Right lobe of liver (tissue), 6 donors: ENCODE measurements around the gene P3H2. TPM values are rescaled to one million over a fixed set of nuclear protein-coding genes. Genes with fewer than 3 reads are reported as not detected.

ENCODE experiments used
- ATAC-seq, 4 donors: fragments of 200-7000 bp; cut with Tn5 transposase; one replicate each; pipeline ENCODE4 v1.9.1; 2020; ENCODE audit warnings: mild to moderate bottlenecking in 4 of 4, moderate library complexity in 4 of 4
- DNase-seq, 3 donors: peaks; one replicate each; pipeline ENCODE4 v3.0.0-alpha.2; 2020
- H3K27ac ChIP-seq, 3 donors: fragments of 200-600 bp; one replicate each; pipeline ENCODE4 v1.8.0; 2022
- H3K27me3 ChIP-seq, 2 donors: fragments of 200-600 bp; one replicate each; pipeline ENCODE4 v1.8.0; 2022
- H3K36me3 ChIP-seq, 4 donors: fragments of 200-600 bp; sonication (generic) in 1 of 4; one replicate each; pipeline versions ENCODE4 v1.5.1 to v1.8.0; 2017 to 2022; ENCODE audit warnings: control low read depth in 1 of 4
- H3K4me1 ChIP-seq, 4 donors: fragments of 200-600 bp; sonication (generic) in 1 of 4; one replicate each; pipeline versions ENCODE4 v1.5.1 to v1.8.0; 2017 to 2022; ENCODE audit warnings: control low read depth in 1 of 4
- H3K4me3 ChIP-seq, 3 donors: fragments of 200-600 bp; one replicate each; pipeline ENCODE4 v1.8.0; 2022
- H3K9me3 ChIP-seq, 4 donors: fragments of 200-600 bp; sonication (generic) in 1 of 4; one replicate each; pipeline versions ENCODE4 v1.5.1 to v1.8.0; 2017 to 2022; ENCODE audit warnings: control low read depth in 1 of 4
- POLR2A ChIP-seq: fragments of 450-650 bp; IDR thresholded peaks from one replicate; pipeline ENCODE4 v1.6.1; 2017; ENCODE audit warnings: antibody characterized with exemption, mild to moderate bottlenecking
- WGBS: methylation state at CpG from one replicate; pipeline ENCODE4 v1.1.6; 2018; ENCODE audit warnings: low coverage, low lambda C conversion rate; ENCODE audit not compliant: insufficient coverage; ENCODE audit errors: missing lambda C conversion rate; 5-methylcytosine and 5-hydroxymethylcytosine counted together
- intact Hi-C, 2 donors: fragments of 100-400 bp; cut with DNase I; formaldehyde crosslinking; loops; one replicate each; pipeline versions ENCODE4 v1.11.2 to v1.14.1; 2022
- total RNA-seq, 6 experiments: library from RNA; depleted of rRNA in 2 of 6; stranded (reverse); fragments of >200 nt in 2 of 6; fragmentation: NEBNext Ultra II Directional in 3 of 6; extraction: Animal tissue kit (Norgen Biotek cat#: 25700) in 3 of 6; gene quantifications; one replicate each; pipeline versions ENCODE4 v1.1.0 to v1.2.4, GENCODE V29; 2016 to 2023
- TF ChIP-seq, protein P1 (sequence below), 4 donors: fragments of 200-600 bp in 3 of 4; fragments of 450-650 bp in 1 of 4; IDR thresholded peaks; one replicate each; pipeline versions ENCODE4 v1.5.1 to v1.8.0; 2016 to 2022; ENCODE audit warnings: antibody characterized with exemption in 4 of 4, mild to moderate bottlenecking in 2 of 4
- donor health status: DM: no; HTN: yes; CAD: no.
- donor health status: DM: no; HTN: no; CAD: no.
- donor health status: DM: no; HTN: no; CAD: no.
- donor health status: DM: no; HTN: yes; CAD: no.
- donor health status: DM: no; HTN: yes; CAD: no.

Gene P3H2
- total RNA-seq, 6 experiments from 2014 or later: 3.2 to 8.7 (median 6.5) TPM

DNA sequence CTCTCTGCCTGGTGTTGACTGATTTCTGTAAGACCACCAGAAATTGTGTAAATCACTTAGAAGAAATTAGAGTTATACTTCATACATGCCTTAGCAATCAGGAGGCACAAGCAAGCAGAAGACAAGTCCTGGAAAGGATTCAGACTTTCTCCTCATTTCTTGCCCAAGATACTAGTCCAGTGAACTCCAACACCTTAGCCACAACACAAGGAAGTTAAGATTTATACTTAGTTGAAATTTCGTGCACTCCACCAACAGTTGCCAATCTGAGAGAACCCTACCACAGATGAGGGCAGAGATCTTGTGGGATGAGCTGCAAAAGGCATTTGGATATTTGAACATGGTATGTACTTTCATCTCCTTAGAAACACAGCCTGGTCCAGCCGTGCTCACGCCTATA is 2.3 kb downstream of the P3H2 start:
- peaks cover 0 to 4% (median 2%) of the 10 kb centered on the region in 4 donors for H3K4me1 ChIP-seq
- TF ChIP-seq POLR2A: no peak
- TF ChIP-seq, protein P1, sequence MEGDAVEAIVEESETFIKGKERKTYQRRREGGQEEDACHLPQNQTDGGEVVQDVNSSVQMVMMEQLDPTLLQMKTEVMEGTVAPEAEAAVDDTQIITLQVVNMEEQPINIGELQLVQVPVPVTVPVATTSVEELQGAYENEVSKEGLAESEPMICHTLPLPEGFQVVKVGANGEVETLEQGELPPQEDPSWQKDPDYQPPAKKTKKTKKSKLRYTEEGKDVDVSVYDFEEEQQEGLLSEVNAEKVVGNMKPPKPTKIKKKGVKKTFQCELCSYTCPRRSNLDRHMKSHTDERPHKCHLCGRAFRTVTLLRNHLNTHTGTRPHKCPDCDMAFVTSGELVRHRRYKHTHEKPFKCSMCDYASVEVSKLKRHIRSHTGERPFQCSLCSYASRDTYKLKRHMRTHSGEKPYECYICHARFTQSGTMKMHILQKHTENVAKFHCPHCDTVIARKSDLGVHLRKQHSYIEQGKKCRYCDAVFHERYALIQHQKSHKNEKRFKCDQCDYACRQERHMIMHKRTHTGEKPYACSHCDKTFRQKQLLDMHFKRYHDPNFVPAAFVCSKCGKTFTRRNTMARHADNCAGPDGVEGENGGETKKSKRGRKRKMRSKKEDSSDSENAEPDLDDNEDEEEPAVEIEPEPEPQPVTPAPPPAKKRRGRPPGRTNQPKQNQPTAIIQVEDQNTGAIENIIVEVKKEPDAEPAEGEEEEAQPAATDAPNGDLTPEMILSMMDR (IDR thresholded peaks at IDR 0.05): no peak
- H3K9me3 ChIP-seq: no peaks in the 10 kb centered on the region
- no peak overlapping the region for H3K27ac ChIP-seq
- no peaks in the 10 kb centered on the region for H3K27me3 ChIP-seq
- WGBS: 36% methylated on average over 3 of the region's 3 CpGs
- intact Hi-C loops: no loop called here
- H3K36me3 ChIP-seq: no peaks in the 10 kb centered on the region
- no peak overlapping the region for H3K4me3 ChIP-seq
- ATAC-seq (no peak), DNase-seq (no peak)

DNA sequence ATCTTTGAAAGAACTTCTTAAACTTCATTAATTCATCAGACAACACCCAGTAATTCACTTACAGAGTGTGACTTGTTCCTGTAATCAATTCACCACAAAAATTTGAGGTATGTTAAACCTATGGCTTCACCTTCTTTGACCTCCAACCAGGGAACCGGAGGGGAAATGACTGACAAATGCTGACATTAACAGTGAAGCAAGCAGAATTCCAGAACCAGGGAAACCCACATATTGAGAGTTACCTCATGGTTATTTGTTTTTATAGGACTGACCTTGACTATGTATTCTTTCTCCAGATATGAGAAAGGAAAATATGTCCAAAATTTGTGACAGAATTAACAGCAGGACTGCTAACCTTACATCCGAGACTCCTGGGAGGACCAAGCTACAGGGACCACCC is 2.7 kb downstream of the P3H2 start:
- no peaks in the 10 kb centered on the region for H3K27me3 ChIP-seq
- no peak overlapping the region for H3K27ac ChIP-seq
- 42% methylated on average over 2 of the region's 2 CpGs for WGBS
- no peak overlapping the region for H3K4me3 ChIP-seq
- DNase-seq: no peak
- no peak for ATAC-seq
- intact Hi-C loops: no loop called here
- peaks cover 0 to 4% (median 2%) of the 10 kb centered on the region in 4 donors for H3K4me1 ChIP-seq
- no peak for TF ChIP-seq POLR2A
- TF ChIP-seq, protein P1 (IDR thresholded peaks at IDR 0.05): no peak
- H3K36me3 ChIP-seq: no peaks in the 10 kb centered on the region
- H3K9me3 ChIP-seq: no peaks in the 10 kb centered on the region

DNA sequence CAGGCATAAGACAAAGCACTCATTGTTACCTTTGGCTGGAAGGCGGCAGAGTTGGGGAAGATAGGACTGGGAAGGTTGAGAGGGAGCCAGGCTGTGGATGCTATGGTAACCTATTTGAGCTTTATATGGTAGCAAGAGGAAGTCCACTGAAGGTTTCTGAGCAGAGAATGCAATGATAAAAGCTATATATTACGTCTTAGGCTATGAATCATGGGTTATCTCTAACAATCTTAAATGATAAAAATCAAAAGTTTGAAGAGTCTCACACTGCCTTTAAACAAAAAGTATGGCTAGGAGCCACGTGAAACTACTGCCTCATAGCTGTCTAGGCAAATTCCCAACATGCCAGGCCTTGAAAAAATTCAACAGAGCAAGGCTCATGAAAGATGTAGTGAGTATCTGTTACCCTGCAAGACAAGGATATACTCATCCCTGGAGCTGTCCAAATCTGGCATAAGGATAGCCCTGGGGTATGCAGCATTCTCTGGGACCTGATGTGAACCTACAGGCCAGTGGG is 4.1 kb downstream of the P3H2 start:
- intact Hi-C loops: no loop called here
- DNase-seq (no peak), ATAC-seq (no peak)
- TF ChIP-seq, protein P1 (IDR thresholded peaks at IDR 0.05): no peak
- TF ChIP-seq POLR2A: no peak
- H3K27me3 ChIP-seq: no peaks in the 10 kb centered on the region
- no peak overlapping the region for H3K4me3 ChIP-seq
- H3K27ac ChIP-seq: no peak overlapping the region
- 63% methylated on average over 3 of the region's 3 CpGs for WGBS
- H3K36me3 ChIP-seq: no peaks in the 10 kb centered on the region
- peaks cover 0 to 4% (median 2%) of the 10 kb centered on the region in 4 donors for H3K4me1 ChIP-seq
- H3K9me3 ChIP-seq: no peaks in the 10 kb centered on the region

DNA sequence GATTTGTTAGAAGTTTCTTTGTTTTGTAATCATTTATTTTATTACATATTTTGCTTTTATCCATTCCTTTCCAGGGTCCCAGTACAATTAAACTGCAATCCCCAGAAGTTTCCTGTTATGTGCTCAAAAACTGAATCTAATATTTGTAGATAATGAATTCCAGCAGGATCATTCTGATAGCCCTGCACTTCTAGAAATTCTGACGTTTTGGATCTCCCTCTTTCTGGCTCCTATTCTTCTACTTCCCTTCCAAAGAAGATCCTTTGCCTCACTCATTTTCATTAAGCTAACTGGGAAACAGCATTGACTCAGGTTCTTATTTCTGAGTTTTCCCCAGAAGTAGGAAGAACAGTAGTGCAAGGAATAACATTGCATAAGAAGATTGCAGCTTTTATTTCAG is 9.9 kb downstream of the P3H2 start:
- WGBS: 33% methylated on average over 1 of the region's 1 CpG
- Histone ChIP-seq H3K27me3 (no peaks in the 10 kb centered on the region), H3K4me3 (no peak overlapping the region), H3K27ac (no peak overlapping the region), H3K4me1 (no peaks in the 10 kb centered on the region), H3K9me3 (no peaks in the 10 kb centered on the region), H3K36me3 (no peaks in the 10 kb centered on the region)
- no peak for TF ChIP-seq POLR2A
- TF ChIP-seq, protein P1 (IDR thresholded peaks at IDR 0.05): no peak
- intact Hi-C loops: no loop called here
- ATAC-seq: no peak
- no peak for DNase-seq

DNA sequence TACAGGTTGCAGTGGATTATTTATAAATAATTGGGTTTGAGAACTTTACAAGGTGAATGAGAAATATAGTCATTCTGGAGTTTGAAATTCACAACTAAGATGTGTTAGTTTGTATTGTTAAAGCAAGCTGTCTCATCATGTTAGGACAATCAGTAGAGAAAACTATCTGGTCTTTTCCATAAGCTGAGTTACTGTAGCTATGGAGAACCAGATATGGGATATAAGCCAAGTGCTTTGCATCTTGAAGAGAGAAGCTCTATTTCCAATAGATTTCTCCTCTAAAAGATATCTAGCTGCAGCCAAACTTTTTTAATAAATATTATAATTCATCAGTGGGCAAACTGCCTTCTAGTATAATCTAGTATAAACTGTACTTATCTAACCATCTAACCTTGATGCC is 11.3 kb downstream of the P3H2 start:
- no peak for DNase-seq
- TF ChIP-seq, protein P1 (IDR thresholded peaks at IDR 0.05): no peak
- no peaks in the 10 kb centered on the region for H3K36me3 ChIP-seq
- ATAC-seq: no peak
- H3K27me3 ChIP-seq: no peaks in the 10 kb centered on the region
- H3K4me1 ChIP-seq: no peaks in the 10 kb centered on the region
- no peaks in the 10 kb centered on the region for H3K9me3 ChIP-seq
- no peak overlapping the region for H3K4me3 ChIP-seq
- intact Hi-C loops: no loop called here
- H3K27ac ChIP-seq: no peak overlapping the region
